GM12878 (cell line): ENCODE data around the gene TARP.
"Not testable (repeated sequence)": the region's sequence is repeated elsewhere in the genome, so short reads cannot be mapped to it uniquely, and the experiment has no call there.

Experiments
- BHLHE40 ChIP-seq, 2 experiments: fragments of 450-650 bp in 1 of 2; IDR thresholded peaks; 2 replicates each; pipeline ENCODE4 v1.6.1; 2011 to 2017; ENCODE audit warnings: low read depth in 2 of 2, borderline replicate concordance in 1 of 2, improper control_type of control experiment in 1 of 2, low read length in 1 of 2, mild to moderate bottlenecking in 1 of 2
- EP300 ChIP-seq, 2 experiments: fragments of 150-350 bp in 1 of 2; IDR thresholded peaks; 2 replicates each; pipeline ENCODE4 v1.6.1; 2011 to 2012; ENCODE audit warnings: low read depth in 2 of 2, low read length in 2 of 2, borderline replicate concordance in 1 of 2, improper control_type of control experiment in 1 of 2, inconsistent platforms in 1 of 2; ENCODE audit not compliant: control insufficient read depth in 1 of 2
- GABPA ChIP-seq: IDR thresholded peaks from 2 replicates; pipeline ENCODE4 v1.6.1; 2014; ENCODE audit warnings: antibody characterized with exemption, low read depth, mild to moderate bottlenecking, inconsistent platforms
- MYC ChIP-seq: IDR thresholded peaks from 2 replicates; pipeline ENCODE4 v1.6.1; 2011; ENCODE audit warnings: mild to moderate bottlenecking, low read length, moderate library complexity, inconsistent platforms; ENCODE audit not compliant: insufficient read depth, insufficient replicate concordance, insufficient read length, severe bottlenecking
- RB1 ChIP-seq: fragments of 450-650 bp; formaldehyde crosslinking; IDR thresholded peaks from 2 replicates; pipeline ENCODE4 v1.6.1; 2017; ENCODE audit warnings: mild to moderate bottlenecking, borderline replicate concordance
- SPI1 ChIP-seq: IDR thresholded peaks from 2 replicates; pipeline ENCODE4 v1.6.1; 2011; ENCODE audit warnings: low read depth, mild to moderate bottlenecking, low read length, moderate library complexity, borderline replicate concordance; ENCODE audit not compliant: insufficient read depth
- ZNF384 ChIP-seq: IDR thresholded peaks from 2 replicates; pipeline ENCODE4 v1.6.1; 2012; ENCODE audit warnings: low read depth, mild to moderate bottlenecking, low read length, improper control_type of control experiment, borderline replicate concordance
- TF ChIP-seq, protein P1 (sequence below): IDR thresholded peaks from 2 replicates; pipeline ENCODE4 v1.6.1; 2012; ENCODE audit warnings: improper control_type of control experiment, low read depth, low read length; ENCODE audit not compliant: insufficient replicate concordance
- TF ChIP-seq, protein P2 (sequence below), 3 experiments: IDR thresholded peaks in 2 of 3; conservative IDR thresholded peaks in 1 of 3; 2 replicates each; pipeline ENCODE4 v1.5.1; 2011; ENCODE audit warnings: low read depth in 3 of 3, low read length in 3 of 3, mild to moderate bottlenecking in 3 of 3, control low read depth in 2 of 3, moderate library complexity in 2 of 3, inconsistent platforms in 1 of 3, mixed read lengths in 1 of 3; ENCODE audit not compliant: control insufficient read depth in 2 of 3, insufficient read depth in 1 of 3; ENCODE audit errors: extremely low read depth in 1 of 3

DNA sequence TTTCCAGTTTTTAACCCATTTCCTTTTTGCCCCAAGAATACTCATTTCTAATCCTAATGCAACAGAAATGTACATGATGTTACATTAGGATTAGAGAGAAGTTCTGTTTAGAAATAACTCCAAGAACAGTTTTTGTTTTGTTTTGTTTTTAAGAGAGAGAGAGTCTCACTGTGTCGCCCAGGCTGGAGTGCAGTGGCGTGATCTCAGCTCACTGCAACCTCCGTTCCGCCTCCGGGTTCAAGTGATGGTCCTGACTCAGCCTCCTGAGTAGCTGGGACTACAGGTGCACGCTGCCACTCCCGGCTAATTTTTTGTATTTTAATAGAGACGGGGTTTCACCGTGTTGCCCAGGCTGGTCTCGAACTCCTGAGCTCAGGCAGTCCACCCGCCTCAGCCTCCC lies 38.7 kb downstream of the TARP start:
- TF ChIP-seq SPI1; RB1; EP300 (IDR thresholded peaks at IDR 0.05; ENCODE audit: borderline replicate concordance in 1 of 2, control insufficient read depth in 1 of 2, low read depth in 2 of 2, low read length in 2 of 2); GABPA; BHLHE40 (IDR thresholded peaks at IDR 0.05; ENCODE audit: borderline replicate concordance in 1 of 2, low read depth in 2 of 2, low read length in 1 of 2); ZNF384; MYC: not testable (repeated sequence)
- TF ChIP-seq, protein P1, sequence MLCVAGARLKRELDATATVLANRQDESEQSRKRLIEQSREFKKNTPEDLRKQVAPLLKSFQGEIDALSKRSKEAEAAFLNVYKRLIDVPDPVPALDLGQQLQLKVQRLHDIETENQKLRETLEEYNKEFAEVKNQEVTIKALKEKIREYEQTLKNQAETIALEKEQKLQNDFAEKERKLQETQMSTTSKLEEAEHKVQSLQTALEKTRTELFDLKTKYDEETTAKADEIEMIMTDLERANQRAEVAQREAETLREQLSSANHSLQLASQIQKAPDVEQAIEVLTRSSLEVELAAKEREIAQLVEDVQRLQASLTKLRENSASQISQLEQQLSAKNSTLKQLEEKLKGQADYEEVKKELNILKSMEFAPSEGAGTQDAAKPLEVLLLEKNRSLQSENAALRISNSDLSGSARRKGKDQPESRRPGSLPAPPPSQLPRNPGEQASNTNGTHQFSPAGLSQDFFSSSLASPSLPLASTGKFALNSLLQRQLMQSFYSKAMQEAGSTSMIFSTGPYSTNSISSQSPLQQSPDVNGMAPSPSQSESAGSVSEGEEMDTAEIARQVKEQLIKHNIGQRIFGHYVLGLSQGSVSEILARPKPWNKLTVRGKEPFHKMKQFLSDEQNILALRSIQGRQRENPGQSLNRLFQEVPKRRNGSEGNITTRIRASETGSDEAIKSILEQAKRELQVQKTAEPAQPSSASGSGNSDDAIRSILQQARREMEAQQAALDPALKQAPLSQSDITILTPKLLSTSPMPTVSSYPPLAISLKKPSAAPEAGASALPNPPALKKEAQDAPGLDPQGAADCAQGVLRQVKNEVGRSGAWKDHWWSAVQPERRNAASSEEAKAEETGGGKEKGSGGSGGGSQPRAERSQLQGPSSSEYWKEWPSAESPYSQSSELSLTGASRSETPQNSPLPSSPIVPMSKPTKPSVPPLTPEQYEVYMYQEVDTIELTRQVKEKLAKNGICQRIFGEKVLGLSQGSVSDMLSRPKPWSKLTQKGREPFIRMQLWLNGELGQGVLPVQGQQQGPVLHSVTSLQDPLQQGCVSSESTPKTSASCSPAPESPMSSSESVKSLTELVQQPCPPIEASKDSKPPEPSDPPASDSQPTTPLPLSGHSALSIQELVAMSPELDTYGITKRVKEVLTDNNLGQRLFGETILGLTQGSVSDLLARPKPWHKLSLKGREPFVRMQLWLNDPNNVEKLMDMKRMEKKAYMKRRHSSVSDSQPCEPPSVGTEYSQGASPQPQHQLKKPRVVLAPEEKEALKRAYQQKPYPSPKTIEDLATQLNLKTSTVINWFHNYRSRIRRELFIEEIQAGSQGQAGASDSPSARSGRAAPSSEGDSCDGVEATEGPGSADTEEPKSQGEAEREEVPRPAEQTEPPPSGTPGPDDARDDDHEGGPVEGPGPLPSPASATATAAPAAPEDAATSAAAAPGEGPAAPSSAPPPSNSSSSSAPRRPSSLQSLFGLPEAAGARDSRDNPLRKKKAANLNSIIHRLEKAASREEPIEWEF: not testable (repeated sequence)
- TF ChIP-seq, protein P2, sequence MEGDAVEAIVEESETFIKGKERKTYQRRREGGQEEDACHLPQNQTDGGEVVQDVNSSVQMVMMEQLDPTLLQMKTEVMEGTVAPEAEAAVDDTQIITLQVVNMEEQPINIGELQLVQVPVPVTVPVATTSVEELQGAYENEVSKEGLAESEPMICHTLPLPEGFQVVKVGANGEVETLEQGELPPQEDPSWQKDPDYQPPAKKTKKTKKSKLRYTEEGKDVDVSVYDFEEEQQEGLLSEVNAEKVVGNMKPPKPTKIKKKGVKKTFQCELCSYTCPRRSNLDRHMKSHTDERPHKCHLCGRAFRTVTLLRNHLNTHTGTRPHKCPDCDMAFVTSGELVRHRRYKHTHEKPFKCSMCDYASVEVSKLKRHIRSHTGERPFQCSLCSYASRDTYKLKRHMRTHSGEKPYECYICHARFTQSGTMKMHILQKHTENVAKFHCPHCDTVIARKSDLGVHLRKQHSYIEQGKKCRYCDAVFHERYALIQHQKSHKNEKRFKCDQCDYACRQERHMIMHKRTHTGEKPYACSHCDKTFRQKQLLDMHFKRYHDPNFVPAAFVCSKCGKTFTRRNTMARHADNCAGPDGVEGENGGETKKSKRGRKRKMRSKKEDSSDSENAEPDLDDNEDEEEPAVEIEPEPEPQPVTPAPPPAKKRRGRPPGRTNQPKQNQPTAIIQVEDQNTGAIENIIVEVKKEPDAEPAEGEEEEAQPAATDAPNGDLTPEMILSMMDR (IDR thresholded peaks at IDR 0.05 in 2 of 3, conservative IDR thresholded peaks at IDR 0.05 in 1 of 3; ENCODE audit: control insufficient read depth in 2 of 3, extremely low read depth in 1 of 3, insufficient read depth in 1 of 3, low read depth in 3 of 3, low read length in 3 of 3): not testable (repeated sequence)
